Liver (tissue), 9 donors: ENCODE measurements around the gene PPHLN1. TPM values are rescaled to one million over a fixed set of nuclear protein-coding genes. Genes with fewer than 3 reads are reported as not detected.

Experiments used
- DNase-seq: peaks from one replicate; pipeline ENCODE4 v3.0.0-alpha.2; 2017; ENCODE audit warnings: low spot score
- H3K27ac ChIP-seq, 2 donors: one replicate each; pipeline ENCODE4 v1.7.0; 2013; ENCODE audit warnings: inconsistent platforms in 2 of 2, low read length in 2 of 2, control low read depth in 1 of 2, low read depth in 1 of 2, mild to moderate bottlenecking in 1 of 2
- H3K27me3 ChIP-seq, 4 donors: one replicate each; pipeline versions ENCODE4 v1.6.1 to v1.7.0; 2013; ENCODE audit warnings: low read length in 3 of 4, inconsistent platforms in 1 of 4, mild to moderate bottlenecking in 1 of 4, moderate library complexity in 1 of 4; ENCODE audit not compliant: control insufficient read depth in 4 of 4, insufficient read depth in 4 of 4
- H3K36me3 ChIP-seq, 4 donors: one replicate each; pipeline versions ENCODE4 v1.6.1 to v1.7.0; 2013; ENCODE audit warnings: low read length in 3 of 4, mild to moderate bottlenecking in 3 of 4, low read depth in 1 of 4, moderate library complexity in 1 of 4; ENCODE audit not compliant: control insufficient read depth in 4 of 4, insufficient read depth in 3 of 4
- H3K4me1 ChIP-seq, 4 donors: one replicate each; pipeline versions ENCODE4 v1.6.1 to v1.7.0; 2013; ENCODE audit warnings: low read length in 3 of 4, mild to moderate bottlenecking in 3 of 4, moderate library complexity in 1 of 4; ENCODE audit not compliant: control insufficient read depth in 4 of 4, insufficient read depth in 4 of 4
- H3K4me3 ChIP-seq, 3 donors: one replicate each; pipeline versions ENCODE4 v1.6.1 to v1.7.0; 2013; ENCODE audit warnings: low read length in 3 of 3, control low read depth in 1 of 3, low read depth in 1 of 3, mild to moderate bottlenecking in 1 of 3
- H3K9ac ChIP-seq, 2 donors: one replicate each; pipeline ENCODE4 v1.7.0; 2013; ENCODE audit warnings: low read length in 2 of 2, mild to moderate bottlenecking in 2 of 2, moderate library complexity in 2 of 2, control low read depth in 1 of 2, low read depth in 1 of 2
- H3K9me3 ChIP-seq, 4 donors: one replicate each; pipeline versions ENCODE4 v1.6.1 to v1.7.0; 2013; ENCODE audit warnings: low read length in 3 of 4; ENCODE audit not compliant: control insufficient read depth in 4 of 4
- EGR1 ChIP-seq, 2 donors: IDR thresholded peaks; 2 replicates each; pipeline ENCODE4 v1.6.1; 2016 to 2018; ENCODE audit warnings: antibody characterized with exemption in 2 of 2, low read depth in 2 of 2
- FOXA1 ChIP-seq: IDR thresholded peaks from 2 replicates; pipeline ENCODE4 v1.6.1; 2016; ENCODE audit warnings: antibody characterized with exemption
- GABPA ChIP-seq, 2 donors: IDR thresholded peaks in 1 of 2; conservative IDR thresholded peaks in 1 of 2; 2 replicates each; pipeline ENCODE4 v1.6.1; 2016; ENCODE audit warnings: antibody characterized with exemption in 2 of 2, mild to moderate bottlenecking in 1 of 2, moderate library complexity in 1 of 2
- HNF4A ChIP-seq, 2 donors: conservative IDR thresholded peaks; 2 replicates each; pipeline ENCODE4 v1.6.1; 2016; ENCODE audit warnings: antibody characterized with exemption in 2 of 2, mild to moderate bottlenecking in 2 of 2
- MAX ChIP-seq: IDR thresholded peaks from 2 replicates; pipeline ENCODE4 v1.6.1; 2016; ENCODE audit warnings: antibody characterized with exemption
- NR2F2 ChIP-seq: IDR thresholded peaks from 2 replicates; pipeline ENCODE4 v1.6.1; 2016; ENCODE audit warnings: antibody characterized with exemption
- RAD21 ChIP-seq, 2 donors: IDR thresholded peaks; 2 replicates each; pipeline ENCODE4 v1.6.1; 2016; ENCODE audit warnings: antibody characterized with exemption in 2 of 2, mild to moderate bottlenecking in 2 of 2
- RXRA ChIP-seq, 2 donors: IDR thresholded peaks; 2 replicates each; pipeline ENCODE4 v1.6.1; 2017 to 2018; ENCODE audit warnings: antibody characterized with exemption in 2 of 2, mild to moderate bottlenecking in 1 of 2
- SP1 ChIP-seq: IDR thresholded peaks from 2 replicates; pipeline ENCODE4 v1.6.1; 2018; ENCODE audit warnings: antibody characterized with exemption, mild to moderate bottlenecking
- TAF1 ChIP-seq: conservative IDR thresholded peaks from 2 replicates; pipeline ENCODE4 v1.6.1; 2016; ENCODE audit warnings: antibody characterized with exemption, mild to moderate bottlenecking
- YY1 ChIP-seq: IDR thresholded peaks from 2 replicates; pipeline ENCODE4 v1.6.1; 2016; ENCODE audit warnings: antibody characterized with exemption, mild to moderate bottlenecking
- WGBS: extraction: QIAGEN DNeasy Blood & Tissue Kit; methylation state at CpG from one replicate; pipeline ENCODE4 v1.1.7; 2013; 5-methylcytosine and 5-hydroxymethylcytosine counted together
- polyA plus RNA-seq, 2 donors: library from polyadenylated mRNA; stranded (reverse) in 1 of 2; unstranded in 1 of 2; fragments of 200-250 nt in 1 of 2; fragments of >200 nt in 1 of 2; fragmentation: Nextera tagmentation in 1 of 2; extraction: Ambion mirVana in 1 of 2; gene quantifications; one replicate each; pipeline versions ENCODE4 v1.2.1 to v1.2.3, GENCODE V29; 2013 to 2015
- total RNA-seq, 2 donors: library from RNA; depleted of rRNA; stranded (reverse); fragments of >200 nt; gene quantifications; one replicate each; pipeline ENCODE4 v1.2.3, GENCODE V29; 2014
- TF ChIP-seq, protein P1 (sequence below): IDR thresholded peaks from 2 replicates; pipeline ENCODE4 v1.6.1; 2016; ENCODE audit warnings: antibody characterized with exemption, mild to moderate bottlenecking
- donor health status: healthy.
- donor health status: healthy.
- donor health status: healthy.
- donor health status: healthy.
- donor health status: healthy.

The PPHLN1 gene
- total RNA-seq = 10 to 100 TPM; 33.6 to 40.3 TPM
- 10 to 100 TPM; 11.6 to 21.8 TPM for polyA plus RNA-seq

DNA sequence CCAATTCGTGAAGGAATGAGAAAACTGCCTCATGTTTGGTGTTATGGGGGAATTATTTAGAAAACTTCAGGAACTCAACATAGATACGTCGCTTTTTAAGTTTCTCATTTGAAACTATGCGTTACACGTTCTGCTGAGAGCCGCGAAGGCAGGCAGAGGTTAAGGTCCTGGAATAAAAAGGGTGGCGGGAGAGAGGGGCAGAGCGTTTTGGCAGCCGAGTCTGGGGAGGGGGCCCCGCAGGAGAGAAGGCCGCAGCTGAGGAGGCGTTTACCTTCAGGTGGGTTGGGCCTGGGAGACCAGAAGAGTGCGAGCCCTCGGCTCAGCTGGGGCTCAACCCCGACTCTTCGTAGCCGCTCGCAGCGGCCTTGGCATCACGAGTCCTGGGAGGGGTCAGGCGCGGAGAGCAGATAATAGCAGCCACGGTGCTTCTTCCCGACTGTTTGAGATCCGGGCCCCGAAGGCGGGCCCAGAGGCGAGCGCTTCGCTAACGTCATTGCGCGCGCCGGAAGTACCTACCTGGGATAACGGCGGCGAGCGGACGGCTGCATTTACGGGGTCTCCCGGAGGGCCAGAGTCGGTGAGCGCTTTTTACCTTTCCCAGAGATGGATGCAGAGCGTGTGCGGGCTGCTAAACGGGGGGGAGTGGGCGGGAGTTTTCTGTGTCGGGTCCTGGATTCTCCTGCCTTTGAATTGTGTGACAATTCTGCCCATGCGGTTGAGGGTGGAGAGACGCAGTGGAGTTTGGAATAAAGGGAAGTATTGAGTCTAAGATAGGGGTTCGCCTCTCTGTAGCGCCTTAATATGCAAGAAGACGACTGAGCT, at the start of gene PPHLN1, which contains the start of gene ZCRB1:
Gene PPHLN1 (plus strand): TSS at position 515 of the 822 bp plus-strand sequence. CDS start 9,736 bp downstream, outside the sequence.
Gene ZCRB1 (minus strand): TSS at position 442 of the 822 bp plus-strand sequence. CDS start 1,992 bp downstream, outside the sequence.
- Histone ChIP-seq H3K36me3 (peaks cover 0 to 8% (median 5%) of the 10 kb centered on the region in 4 donors), H3K4me3 (peak within 1 kb of the TSS; percentile 96 to 98 (median 97)), H3K9ac (peak within 1 kb of the TSS; percentile 87 to 88), H3K4me1 (peaks cover 8 to 33% (median 21%) of the 10 kb centered on the region in 4 donors), H3K27me3 (no peaks in the 10 kb centered on the region), H3K27ac (peak within 1 kb of the TSS; percentile 50 to 73), H3K9me3 (no peaks in the 10 kb centered on the region)
- TF ChIP-seq RXRA (IDR thresholded peaks at IDR 0.05) (peak; percentile 35 to 61), NR2F2 (peak; percentile 16), MAX (peak; percentile 44), FOXA1 (no peak), YY1 (peak; percentile 78), EGR1 (IDR thresholded peaks at IDR 0.05; ENCODE audit: low read depth in 2 of 2) (no peak), RAD21 (IDR thresholded peaks at IDR 0.05) (peak; percentile 33 to 49), HNF4A (conservative IDR thresholded peaks at IDR 0.05) (peak in 1 of 2 donors; percentile 24), GABPA (IDR thresholded peaks at IDR 0.05 in 1 of 2, conservative IDR thresholded peaks at IDR 0.05 in 1 of 2) (peak; percentile 59 to 89), TAF1 (peak; percentile 68)
- TF ChIP-seq, protein P1, sequence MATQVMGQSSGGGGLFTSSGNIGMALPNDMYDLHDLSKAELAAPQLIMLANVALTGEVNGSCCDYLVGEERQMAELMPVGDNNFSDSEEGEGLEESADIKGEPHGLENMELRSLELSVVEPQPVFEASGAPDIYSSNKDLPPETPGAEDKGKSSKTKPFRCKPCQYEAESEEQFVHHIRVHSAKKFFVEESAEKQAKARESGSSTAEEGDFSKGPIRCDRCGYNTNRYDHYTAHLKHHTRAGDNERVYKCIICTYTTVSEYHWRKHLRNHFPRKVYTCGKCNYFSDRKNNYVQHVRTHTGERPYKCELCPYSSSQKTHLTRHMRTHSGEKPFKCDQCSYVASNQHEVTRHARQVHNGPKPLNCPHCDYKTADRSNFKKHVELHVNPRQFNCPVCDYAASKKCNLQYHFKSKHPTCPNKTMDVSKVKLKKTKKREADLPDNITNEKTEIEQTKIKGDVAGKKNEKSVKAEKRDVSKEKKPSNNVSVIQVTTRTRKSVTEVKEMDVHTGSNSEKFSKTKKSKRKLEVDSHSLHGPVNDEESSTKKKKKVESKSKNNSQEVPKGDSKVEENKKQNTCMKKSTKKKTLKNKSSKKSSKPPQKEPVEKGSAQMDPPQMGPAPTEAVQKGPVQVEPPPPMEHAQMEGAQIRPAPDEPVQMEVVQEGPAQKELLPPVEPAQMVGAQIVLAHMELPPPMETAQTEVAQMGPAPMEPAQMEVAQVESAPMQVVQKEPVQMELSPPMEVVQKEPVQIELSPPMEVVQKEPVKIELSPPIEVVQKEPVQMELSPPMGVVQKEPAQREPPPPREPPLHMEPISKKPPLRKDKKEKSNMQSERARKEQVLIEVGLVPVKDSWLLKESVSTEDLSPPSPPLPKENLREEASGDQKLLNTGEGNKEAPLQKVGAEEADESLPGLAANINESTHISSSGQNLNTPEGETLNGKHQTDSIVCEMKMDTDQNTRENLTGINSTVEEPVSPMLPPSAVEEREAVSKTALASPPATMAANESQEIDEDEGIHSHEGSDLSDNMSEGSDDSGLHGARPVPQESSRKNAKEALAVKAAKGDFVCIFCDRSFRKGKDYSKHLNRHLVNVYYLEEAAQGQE = peak; percentile 29
- WGBS = under 1% methylated on average over 55 of the region's 55 CpGs
- peak; percentile 84 for DNase-seq

- Histone ChIP-seq H3K9ac (no peak overlapping the region), H3K27me3 (no peaks in the 10 kb centered on the region), H3K36me3 (no peaks in the 10 kb centered on the region), H3K4me1 (peaks cover 0 to 15% (median 11%) of the 10 kb centered on the region in 4 donors), H3K9me3 (peaks cover 0 to 3% (median 0%) of the 10 kb centered on the region in 4 donors), H3K4me3 (no peak overlapping the region), H3K27ac (no peak overlapping the region)
- DNase-seq = no peak
- TF ChIP-seq RXRA (IDR thresholded peaks at IDR 0.05) = no peak
- TF ChIP-seq HNF4A (conservative IDR thresholded peaks at IDR 0.05) = no peak
- TF ChIP-seq MAX = no peak
- no peak for TF ChIP-seq SP1
- WGBS = 88% methylated on average over 6 of the region's 6 CpGs
Observed at GRCh38 chr12:42277396-42278127, 48.4 kb upstream of the PPHLN1 start.
